Kidney (tissue), 14 donors: ENCODE measurements around the gene SREK1IP1. TPM values are rescaled to one million over a fixed set of nuclear protein-coding genes. Genes with fewer than 3 reads are reported as not detected.
"Not testable (repeated sequence)": the region's sequence is repeated elsewhere in the genome, so short reads cannot be mapped to it uniquely, and the experiment has no call there.

Source experiments
- DNase-seq, 5 donors: peaks; one replicate each; pipeline ENCODE4 v3.0.0-alpha.2; 2013 to 2020
- FAIRE-seq: peaks from 2 replicates; lab custom pipeline; 2012; peaks lifted over from hg19 to GRCh38; lab: Jason Lieb, UNC
- H3K27ac ChIP-seq, 2 donors: one replicate each; pipeline ENCODE4 v1.7.0; 2013; ENCODE audit warnings: low read depth in 2 of 2, low read length in 2 of 2, inconsistent platforms in 1 of 2
- H3K27me3 ChIP-seq: one replicate; pipeline ENCODE4 v1.7.1; 2013; ENCODE audit warnings: low read length, inconsistent platforms; ENCODE audit not compliant: control insufficient read depth, insufficient read depth
- H3K36me3 ChIP-seq, 3 donors: one replicate each; pipeline versions ENCODE4 v1.7.0 to v1.7.1; 2013; ENCODE audit warnings: low read length in 3 of 3, control low read depth in 1 of 3, inconsistent platforms in 1 of 3; ENCODE audit not compliant: insufficient read depth in 3 of 3, control insufficient read depth in 2 of 3
- H3K4me1 ChIP-seq, 3 donors: one replicate each; pipeline versions ENCODE4 v1.7.0 to v1.7.1; 2013; ENCODE audit warnings: low read length in 3 of 3, inconsistent platforms in 1 of 3, low read depth in 1 of 3; ENCODE audit not compliant: control insufficient read depth in 2 of 3, insufficient read depth in 2 of 3
- H3K4me3 ChIP-seq, 3 donors: one replicate each; pipeline versions ENCODE4 v1.7.0 to v1.8.1; 2013; ENCODE audit warnings: low read length in 3 of 3, control low read depth in 1 of 3, inconsistent platforms in 1 of 3
- H3K9ac ChIP-seq, 3 donors: one replicate each; pipeline versions ENCODE4 v1.7.0 to v1.7.1; 2013; ENCODE audit warnings: low read length in 3 of 3, control low read depth in 1 of 3, inconsistent platforms in 1 of 3
- H3K9me3 ChIP-seq, 3 donors: one replicate each; pipeline versions ENCODE4 v1.7.0 to v1.7.1; 2013; ENCODE audit warnings: low read length in 3 of 3, control low read depth in 1 of 3, inconsistent platforms in 1 of 3; ENCODE audit not compliant: control insufficient read depth in 2 of 3, insufficient read depth in 1 of 3
- CTCF ChIP-seq: IDR thresholded peaks from 3 replicates; pipeline ENCODE4 v1.5.1; 2012; ENCODE audit warnings: mild to moderate bottlenecking, moderate library complexity, borderline replicate concordance; ENCODE audit not compliant: insufficient read depth; ENCODE audit errors: extremely low read depth
- intact Hi-C: fragments of 100-400 bp; cut with DNase I; formaldehyde crosslinking; loops from one replicate; pipeline ENCODE4 v1.11.1; 2022
- polyA plus RNA-seq: library from polyadenylated mRNA; stranded (reverse); fragments of 350-450 nt; fragmentation: Illumina TruSeq; extraction: RNeasy Lipid Tissue Mini Kit (QIAGEN cat#74804); gene quantifications from one replicate; pipeline ENCODE4 v1.2.3, GENCODE V29; 2014; ENCODE audit warnings: low read depth, low replicate concordance; ENCODE audit not compliant: insufficient read depth
- total RNA-seq: library from RNA; stranded (reverse); fragmentation: NEBNext Ultra II Directional; extraction: Animal tissue kit (Norgen Biotek cat#: 25700); gene quantifications from one replicate; pipeline ENCODE4 v1.2.1, GENCODE V29; 2021
- donor health status: control.
- donor health status: control.
- donor health status: control.
- donor health status: control.
- donor health status: control.
- donor health status: DM: yes; HTN: yes; CAD: no.
- donor health status: Normal renal cell carcinoma (clear cell type).

The SREK1IP1 gene
- total and polyA plus RNA-seq, 2 donors from 2014 or later = 16.8 to 21.8 TPM

GRCh38 chr5:64707191-64707590, 61.3 kb downstream of the SREK1IP1 start:
- no peak for DNase-seq
- Histone ChIP-seq H3K9ac (no peak overlapping the region), H3K36me3 (no peaks in the 10 kb centered on the region), H3K4me1 (no peaks in the 10 kb centered on the region), H3K27ac (no peak overlapping the region), H3K4me3 (no peak overlapping the region), H3K27me3 (no peaks in the 10 kb centered on the region), H3K9me3 (no peaks in the 10 kb centered on the region)
- FAIRE-seq = no peak
- intact Hi-C loops = no loop called here
- no peak for TF ChIP-seq CTCF

GRCh38 chr5:64706074-64706473, 62.4 kb downstream of the SREK1IP1 start:
- H3K27ac ChIP-seq, H3K4me1 ChIP-seq, H3K4me3 ChIP-seq, DNase-seq, intact Hi-C loops, FAIRE-seq, H3K36me3 ChIP-seq, H3K27me3 ChIP-seq, H3K9me3 ChIP-seq, H3K9ac ChIP-seq: not testable (repeated sequence)

- no peak for FAIRE-seq
- no peak for TF ChIP-seq CTCF
- no peak overlapping the region for H3K27ac ChIP-seq
Measured at GRCh38 chr5:64700765-64701164, 67.7 kb downstream of the SREK1IP1 start.

GRCh38 chr5:64696414-64696813, 72.1 kb downstream of the SREK1IP1 start:
- FAIRE-seq = not testable (repeated sequence)

More at GRCh38 chr5:64700765-64701164, 67.7 kb downstream of the SREK1IP1 start:
- Histone ChIP-seq H3K36me3 (no peaks in the 10 kb centered on the region), H3K4me1 (no peaks in the 10 kb centered on the region), H3K27me3 (no peaks in the 10 kb centered on the region), H3K9ac (no peak overlapping the region), H3K9me3 (no peaks in the 10 kb centered on the region), H3K4me3 (no peak overlapping the region)
- no peak for DNase-seq
- intact Hi-C loops = no loop called here

More at GRCh38 chr5:64696414-64696813, 72.1 kb downstream of the SREK1IP1 start:
- DNase-seq, H3K4me1 ChIP-seq, H3K27ac ChIP-seq, H3K36me3 ChIP-seq, H3K27me3 ChIP-seq, H3K9ac ChIP-seq, H3K9me3 ChIP-seq, intact Hi-C loops, H3K4me3 ChIP-seq: not testable (repeated sequence)
